GM12878 (cell line): ENCODE results near the gene EHBP1. TPM values are rescaled to one million over a fixed set of nuclear protein-coding genes. Genes with fewer than 3 reads are reported as not detected.
"Not testable (repeated sequence)": the region's sequence is repeated elsewhere in the genome, so short reads cannot be mapped to it uniquely, and the experiment has no call there.

Experiments
- ATAC-seq: fragments of 200-7000 bp; cut with Tn5 transposase; 3 replicates; pipeline ENCODE4 v1.9.1; 2020; ENCODE audit warnings: mild to moderate bottlenecking, moderate library complexity
- BruUV-seq: library from RNA; stranded (reverse); fragments of 400-500 nt; replicated peaks from 2 replicates; lab custom pipeline; 2021; lab: Mats Ljungman, UMichigan
- CTCF ChIA-PET: fragments of 300-600 bp; sonication (Branson Sonifier 250); formaldehyde crosslinking; extraction: SDS; loops from one replicate; lab custom pipeline; 2021; ENCODE audit warnings: inconsistent platforms; lab: Yijun Ruan, JAX
- POLR2A ChIA-PET: fragments of 350-600 bp; formaldehyde crosslinking; extraction: SDS; loops from one replicate; lab custom pipeline; 2021; ENCODE audit warnings: inconsistent platforms; lab: Charles Lee
- RAD21 ChIA-PET: fragments of 300-600 bp; sonication (Branson Sonifier 250); formaldehyde crosslinking; loops from one replicate; lab custom pipeline; 2023; ENCODE audit warnings: antibody characterized with exemption; ENCODE audit not compliant: unreplicated experiment; lab: Charles Lee
- SMC1A ChIA-PET: fragments of 300-600 bp; sonication (Branson Sonifier 250); formaldehyde crosslinking; loops from one replicate; lab custom pipeline; 2023; ENCODE audit not compliant: unreplicated experiment, uncharacterized antibody; lab: Charles Lee
- DNase-seq: peaks from one replicate; pipeline ENCODE4 v3.0.0-alpha.2; 2011; ENCODE audit warnings: low read depth, low spot score
- FAIRE-seq: peaks from 3 replicates; lab custom pipeline; 2011; peaks lifted over from hg19 to GRCh38; lab: Jason Lieb, UNC
- H2AFZ ChIP-seq: 2 replicates; pipeline ENCODE4 v1.6.0; 2011; ENCODE audit warnings: low read depth, low read length, control low read depth; ENCODE audit not compliant: control insufficient read depth
- H3K27ac ChIP-seq: 2 replicates; pipeline ENCODE4 v1.5.1; 2011; ENCODE audit warnings: control low read depth; ENCODE audit not compliant: control insufficient read depth, insufficient read depth
- H3K27me3 ChIP-seq, 2 experiments: replicated peaks in 1 of 2; 2 replicates each; pipeline versions ENCODE4 v1.6.0 to v1.6.1; 2011; ENCODE audit warnings: low read length in 1 of 2; ENCODE audit not compliant: control insufficient read depth in 2 of 2, insufficient read depth in 2 of 2
- H3K36me3 ChIP-seq, 2 experiments: 2 replicates each; pipeline ENCODE4 v1.5.1; 2011; ENCODE audit warnings: low read length in 1 of 2; ENCODE audit not compliant: control insufficient read depth in 2 of 2, insufficient read depth in 2 of 2
- H3K4me1 ChIP-seq: 2 replicates; pipeline ENCODE4 v1.6.1; 2011; ENCODE audit warnings: mild to moderate bottlenecking, low read length, moderate library complexity, mixed read lengths; ENCODE audit not compliant: control insufficient read depth, insufficient read depth
- H3K4me2 ChIP-seq: 2 replicates; pipeline ENCODE4 v1.6.0; 2011; ENCODE audit warnings: control low read depth; ENCODE audit not compliant: control insufficient read depth, insufficient read depth
- H3K4me3 ChIP-seq: fragments of 200-600 bp; sonication (generic); 2 replicates; pipeline ENCODE4 v1.5.1; 2016
- H3K79me2 ChIP-seq: 2 replicates; pipeline ENCODE4 v1.6.0; 2011; ENCODE audit warnings: low read length; ENCODE audit not compliant: control insufficient read depth, insufficient read depth
- H3K9ac ChIP-seq: 2 replicates; pipeline ENCODE4 v1.8.0; 2011; ENCODE audit warnings: low read length, control low read depth, mixed read lengths; ENCODE audit not compliant: control insufficient read depth, insufficient read depth
- H3K9me3 ChIP-seq: replicated peaks from 3 replicates; pipeline ENCODE4 v1.5.1; 2011; ENCODE audit warnings: mild to moderate bottlenecking, low read length; ENCODE audit not compliant: control insufficient read depth, insufficient read depth
- H4K20me1 ChIP-seq: 2 replicates; pipeline ENCODE4 v1.6.0; 2011; ENCODE audit not compliant: control insufficient read depth, insufficient read depth
- ASH2L ChIP-seq: fragments of 300-600, 200-600 bp; sonication (generic); IDR thresholded peaks from 2 replicates; pipeline ENCODE4 v1.6.1; 2017; ENCODE audit warnings: low read depth, mild to moderate bottlenecking, borderline replicate concordance
- BACH1 ChIP-seq: fragments of 450-650 bp; IDR thresholded peaks from 2 replicates; pipeline ENCODE4 v1.6.1; 2017; ENCODE audit warnings: mild to moderate bottlenecking, borderline replicate concordance
- CBX3 ChIP-seq: fragments of 200-600 bp; sonication (generic); IDR thresholded peaks from 2 replicates; pipeline ENCODE4 v1.6.1; 2016; ENCODE audit warnings: low read depth, borderline replicate concordance
- EED ChIP-seq: sonication (generic); IDR thresholded peaks from 2 replicates; pipeline ENCODE4 v1.6.1; 2016; ENCODE audit warnings: antibody characterized with exemption, low read depth
- FOXM1 ChIP-seq: IDR thresholded peaks from 2 replicates; pipeline ENCODE4 v1.6.1; 2012; ENCODE audit warnings: low read depth, mild to moderate bottlenecking, inconsistent platforms, low read length, moderate library complexity
- GABPA ChIP-seq: IDR thresholded peaks from 2 replicates; pipeline ENCODE4 v1.6.1; 2014; ENCODE audit warnings: antibody characterized with exemption, low read depth, mild to moderate bottlenecking, inconsistent platforms
- HDGF ChIP-seq: fragments of 450-650 bp; IDR thresholded peaks from 2 replicates; pipeline ENCODE4 v1.6.1; 2016; ENCODE audit warnings: antibody characterized with exemption
- KAT2A ChIP-seq: conservative IDR thresholded peaks from 2 replicates; pipeline ENCODE4 v1.6.1; 2011; ENCODE audit warnings: low read depth, low read length; ENCODE audit not compliant: control insufficient read depth
- NFYA ChIP-seq: IDR thresholded peaks from 2 replicates; pipeline ENCODE4 v1.6.1; 2011; ENCODE audit warnings: low read depth, mild to moderate bottlenecking, low read length, improper control_type of control experiment, borderline replicate concordance
- NR2C2 ChIP-seq: IDR thresholded peaks from 2 replicates; pipeline ENCODE4 v1.6.1; 2011; ENCODE audit warnings: borderline replicate concordance, low read depth; ENCODE audit not compliant: control insufficient read depth, insufficient read length
- RAD51 ChIP-seq: fragments of 450-650 bp; IDR thresholded peaks from 2 replicates; pipeline ENCODE4 v1.6.1; 2016; ENCODE audit warnings: moderate library complexity, mild to moderate bottlenecking, inconsistent platforms
- RELA ChIP-seq: fragments of 450-650 bp; IDR thresholded peaks from 2 replicates; pipeline ENCODE4 v1.8.0; 2014; ENCODE audit warnings: borderline replicate concordance; ENCODE audit not compliant: partially characterized antibody
- RFX5 ChIP-seq: IDR thresholded peaks from 2 replicates; pipeline ENCODE4 v1.6.1; 2011; ENCODE audit warnings: low read depth, low read length, improper control_type of control experiment
- SP1 ChIP-seq: IDR thresholded peaks from one replicate; pipeline ENCODE4 v1.6.1; 2011; ENCODE audit warnings: low read depth, low read length
- SPI1 ChIP-seq: IDR thresholded peaks from 2 replicates; pipeline ENCODE4 v1.6.1; 2011; ENCODE audit warnings: low read depth, mild to moderate bottlenecking, low read length, moderate library complexity, borderline replicate concordance; ENCODE audit not compliant: insufficient read depth
- SREBF2 ChIP-seq: IDR thresholded peaks from 2 replicates; pipeline ENCODE4 v1.6.1; 2012; ENCODE audit warnings: mild to moderate bottlenecking, low read length
- SUPT20H ChIP-seq: IDR thresholded peaks from 2 replicates; pipeline ENCODE4 v1.6.1; 2011; ENCODE audit warnings: low read depth, mild to moderate bottlenecking, low read length, moderate library complexity, borderline replicate concordance; ENCODE audit not compliant: control insufficient read depth
- TBL1XR1 ChIP-seq: IDR thresholded peaks from 2 replicates; pipeline ENCODE4 v1.6.1; 2012; ENCODE audit warnings: low read depth, low read length, improper control_type of control experiment
- TCF7 ChIP-seq: IDR thresholded peaks from 2 replicates; pipeline ENCODE4 v1.6.1; 2014; ENCODE audit warnings: antibody characterized with exemption, borderline replicate concordance
- WGBS: methylation state at CpG from one replicate; pipeline ENCODE4 v1.1.6; 2016; ENCODE audit warnings: low lambda C conversion rate; ENCODE audit not compliant: insufficient replicate concordance, insufficient coverage; ENCODE audit errors: missing lambda C conversion rate; 5-methylcytosine and 5-hydroxymethylcytosine counted together
- in situ Hi-C: fragments of 300-500 bp; cut with MboI; formaldehyde crosslinking; loops from 9 replicates; pipeline ENCODE4 v1.14.3; 2018; ENCODE audit warnings: mixed read lengths
- intact Hi-C: fragments of 100-400 bp; cut with micrococcal nuclease; formaldehyde crosslinking; loops from one replicate; pipeline ENCODE4 v1.14.2; 2022; ENCODE audit not compliant: unreplicated experiment
- polyA plus RNA-seq, 11 experiments: library from polyadenylated mRNA; depleted of rRNA in 4 of 11; unstranded in 6 of 11; stranded (reverse) in 5 of 11; fragments of >200 nt; fragmentation: Nextera tagmentation in 4 of 11; fragmentation: Illumina TruSeq in 1 of 11; extraction: Ambion mirVana in 4 of 11; extraction: Trizol in 1 of 11; gene quantifications; 1 replicate in 1 of 11; 2 replicates in 10 of 11; pipeline versions ENCODE4 v1.2.1 to v1.2.3, GENCODE V29; 2011 to 2016; ENCODE audit warnings: inconsistent platforms in 2 of 11, missing spikeins in 2 of 11, low read depth in 1 of 11
- total RNA-seq, 4 experiments: library from RNA; depleted of rRNA in 3 of 4; stranded (reverse); fragments of >200 nt in 3 of 4; fragmentation: Illumina TruSeq in 1 of 4; extraction: Trizol in 1 of 4; gene quantifications; 2 replicates each; pipeline versions ENCODE4 v1.2.1 to v1.2.3, GENCODE V29; 2013 to 2021

EHBP1 gene
- total and polyA plus RNA-seq, 10 of the 15 experiments (the other 5 are each of a cell fraction or from before 2014, with no cell fraction given), result 5.7 to 26.1 (median 13.6) TPM

DNA sequence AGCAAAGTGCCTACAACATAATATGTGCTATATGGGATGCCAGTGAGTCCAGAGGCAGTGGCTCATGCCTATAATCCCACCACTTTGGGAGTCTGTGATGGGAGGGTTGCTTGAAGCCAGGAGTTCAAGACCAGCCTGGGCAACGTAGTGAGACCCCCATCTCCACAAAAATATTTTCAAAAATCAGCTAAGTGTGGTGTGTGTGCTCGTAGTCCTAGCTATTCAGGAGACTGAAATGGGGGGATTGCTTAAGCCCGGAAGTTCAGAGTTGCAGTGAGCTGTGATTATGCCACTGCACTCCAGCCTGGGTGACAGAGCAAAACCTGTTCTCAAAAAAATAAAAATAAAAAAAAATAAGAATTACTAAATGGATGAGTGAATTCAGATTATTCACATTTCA is 368.5 kb downstream of the EHBP1 start:
- no TSS peak for BruUV-seq
- FAIRE-seq (no peak), ATAC-seq (no peak), DNase-seq (no peak)
- Histone ChIP-seq H3K4me3 (no peak overlapping the region), H3K27ac (no peak overlapping the region), H3K4me1 (no peaks in the 10 kb centered on the region), H3K9ac (no peak overlapping the region), H2AFZ (no peak overlapping the region), H3K36me3 (no peaks in the 10 kb centered on the region), H3K79me2 (no peaks in the 10 kb centered on the region), H3K9me3 (no peaks in the 10 kb centered on the region), H3K27me3 (no peaks in the 10 kb centered on the region), H4K20me1 (no peaks in the 10 kb centered on the region), H3K4me2 (no peak overlapping the region)
- SMC1A ChIA-PET, result no interaction called here
- TF ChIP-seq NR2C2, result no peak
- TF ChIP-seq KAT2A, result no peak
- TF ChIP-seq SP1, result no peak
- no peak for TF ChIP-seq SUPT20H
- no peak for TF ChIP-seq RFX5
- no peak for TF ChIP-seq HDGF
- no peak for TF ChIP-seq SREBF2
- no peak for TF ChIP-seq CBX3
- no peak for TF ChIP-seq FOXM1
- no peak for TF ChIP-seq TCF7
- TF ChIP-seq RELA, result no peak
- no peak for TF ChIP-seq EED
- TF ChIP-seq TBL1XR1, result no peak
- no peak for TF ChIP-seq NFYA
- TF ChIP-seq BACH1, result no peak
- no peak for TF ChIP-seq RAD51
- TF ChIP-seq ASH2L, result no peak
- no peak for TF ChIP-seq GABPA
- no peak for TF ChIP-seq SPI1
- in situ Hi-C loops, result no loop called here
- POLR2A ChIA-PET, result no interaction called here
- RAD21 ChIA-PET, result no interaction called here
- WGBS, result 44% methylated on average over 3 of the region's 3 CpGs
- intact Hi-C loops, result no loop called here
- CTCF ChIA-PET, result no interaction called here

- not testable (repeated sequence) for BruUV-seq
Measured at GRCh38 chr2:63074399-63074798, 368.9 kb downstream of the EHBP1 start.

More at GRCh38 chr2:63074399-63074798, 368.9 kb downstream of the EHBP1 start:
- H3K4me3 ChIP-seq, H2AFZ ChIP-seq, RAD21 ChIA-PET, intact Hi-C loops, H3K36me3 ChIP-seq, H3K27me3 ChIP-seq, POLR2A ChIA-PET, FAIRE-seq, SMC1A ChIA-PET, H3K4me1 ChIP-seq, H4K20me1 ChIP-seq, H3K4me2 ChIP-seq, H3K27ac ChIP-seq, H3K9ac ChIP-seq, H3K9me3 ChIP-seq, DNase-seq, CTCF ChIA-PET, H3K79me2 ChIP-seq, in situ Hi-C loops, ATAC-seq: not testable (repeated sequence)
- WGBS, result 38% methylated on average over 4 of the region's 4 CpGs
